CD14-positive monocyte (primary cell): Measurements from ENCODE around the gene SERTAD2. TPM values are rescaled to one million over a fixed set of nuclear protein-coding genes. Genes with fewer than 3 reads are reported as not detected.

Experiments
- DNase-seq, 3 donors: peaks; one replicate each; pipeline ENCODE4 v3.0.0-alpha.2; 2011 to 2022
- H2AFZ ChIP-seq: 2 replicates; pipeline ENCODE4 v1.6.0; 2012; ENCODE audit warnings: mild to moderate bottlenecking, low read depth, low read length, inconsistent platforms; ENCODE audit not compliant: insufficient read depth, poor library complexity, severe bottlenecking
- H3K27ac ChIP-seq, 2 donors: 1 replicate in 1 of 2; 2 replicates in 1 of 2; pipeline ENCODE4 v1.5.1; 2012 to 2013; ENCODE audit warnings: low read length in 2 of 2, control low read depth in 1 of 2, inconsistent platforms in 1 of 2, low read depth in 1 of 2, mild to moderate bottlenecking in 1 of 2
- H3K27me3 ChIP-seq, 2 donors: one replicate each; pipeline versions ENCODE4 v1.6.0 to v1.6.1; 2011 to 2013; ENCODE audit warnings: low read length in 2 of 2; ENCODE audit not compliant: control insufficient read depth in 2 of 2, insufficient read depth in 2 of 2
- H3K36me3 ChIP-seq, 2 donors: replicated peaks in 1 of 2; 1 replicate in 1 of 2; 2 replicates in 1 of 2; pipeline versions ENCODE4 v1.5.1 to v1.6.1; 2012 to 2013; ENCODE audit warnings: low read length in 2 of 2, control low read depth in 1 of 2, inconsistent platforms in 1 of 2, mild to moderate bottlenecking in 1 of 2; ENCODE audit not compliant: insufficient read depth in 2 of 2, control insufficient read depth in 1 of 2
- H3K4me1 ChIP-seq, 2 donors: 1 replicate in 1 of 2; 2 replicates in 1 of 2; pipeline versions ENCODE4 v1.5.1 to v1.6.1; 2012 to 2013; ENCODE audit warnings: low read length in 2 of 2, control low read depth in 1 of 2, inconsistent platforms in 1 of 2, mild to moderate bottlenecking in 1 of 2, moderate library complexity in 1 of 2; ENCODE audit not compliant: insufficient read depth in 2 of 2, control insufficient read depth in 1 of 2
- H3K4me2 ChIP-seq: replicated peaks from 2 replicates; pipeline ENCODE3; 2012; ENCODE audit warnings: low read length, moderate library complexity, mild to moderate bottlenecking; ENCODE audit not compliant: poor library complexity, severe bottlenecking; ENCODE audit errors: extremely low read depth
- H3K4me3 ChIP-seq, 3 experiments: fragments of 200-600 bp in 1 of 3; sonication (generic) in 1 of 3; replicated peaks in 1 of 3; 1 replicate in 2 of 3; 2 replicates in 1 of 3; pipeline ENCODE4 v1.5.1; 2011 to 2013; ENCODE audit warnings: low read length in 3 of 3, mild to moderate bottlenecking in 3 of 3, control low read depth in 2 of 3, low read depth in 2 of 3, inconsistent platforms in 1 of 3, moderate library complexity in 1 of 3
- H3K79me2 ChIP-seq: 2 replicates; pipeline ENCODE4 v1.6.0; 2012; ENCODE audit warnings: mild to moderate bottlenecking, control low read depth, inconsistent platforms, low read length, moderate library complexity; ENCODE audit not compliant: insufficient read depth
- H3K9ac ChIP-seq: 2 replicates; pipeline ENCODE4 v1.6.0; 2017; ENCODE audit warnings: low read length, mild to moderate bottlenecking; ENCODE audit not compliant: insufficient read depth, poor library complexity, severe bottlenecking
- H3K9me3 ChIP-seq, 2 donors: replicated peaks in 1 of 2; 1 replicate in 1 of 2; 2 replicates in 1 of 2; pipeline versions ENCODE4 v1.5.1 to v1.6.1; 2012 to 2013; ENCODE audit warnings: low read length in 2 of 2, control low read depth in 1 of 2; ENCODE audit not compliant: control insufficient read depth in 1 of 2, insufficient read depth in 1 of 2
- H4K20me1 ChIP-seq: 2 replicates; pipeline ENCODE4 v1.6.0; 2012; ENCODE audit warnings: mild to moderate bottlenecking, low read length, control low read depth, moderate library complexity; ENCODE audit not compliant: insufficient read depth
- H3K27ac Mint-ChIP-seq, 7 donors: one replicate each; pipeline ENCODE4 v1.8.0; 2020; ENCODE audit warnings: mild to moderate bottlenecking in 7 of 7, mixed read lengths in 7 of 7, moderate library complexity in 6 of 7, inconsistent platforms in 2 of 7
- H3K27me3 Mint-ChIP-seq, 3 donors: one replicate each; pipeline ENCODE4 v1.8.0; 2021 to 2022; ENCODE audit warnings: low read depth in 3 of 3, mild to moderate bottlenecking in 3 of 3, mixed read lengths in 3 of 3, moderate library complexity in 3 of 3, inconsistent platforms in 1 of 3
- H3K36me3 Mint-ChIP-seq, 2 donors: one replicate each; pipeline ENCODE4 v1.8.0; 2020; ENCODE audit warnings: mixed read lengths in 2 of 2, inconsistent platforms in 1 of 2, mild to moderate bottlenecking in 1 of 2
- H3K4me1 Mint-ChIP-seq: one replicate; pipeline ENCODE4 v1.8.0; 2020; ENCODE audit warnings: mild to moderate bottlenecking, mixed read lengths
- H3K4me3 Mint-ChIP-seq, 2 donors: one replicate each; pipeline ENCODE4 v1.8.0; 2020; ENCODE audit warnings: mild to moderate bottlenecking in 2 of 2, mixed read lengths in 2 of 2, moderate library complexity in 1 of 2
- H3K9me3 Mint-ChIP-seq, 7 donors: one replicate each; pipeline ENCODE4 v1.8.0; 2020 to 2022; ENCODE audit warnings: mixed read lengths in 7 of 7, mild to moderate bottlenecking in 6 of 7, moderate library complexity in 6 of 7, inconsistent platforms in 2 of 7
- WGBS: methylation state at CpG from one replicate; pipeline ENCODE4 v1.1.5; 2013; ENCODE audit warnings: missing lambda C conversion rate; ENCODE audit not compliant: insufficient coverage; 5-methylcytosine and 5-hydroxymethylcytosine counted together
- intact Hi-C, 2 donors: fragments of 100-400 bp; cut with micrococcal nuclease; formaldehyde crosslinking; loops; one replicate each; pipeline versions ENCODE4 v1.15.0 to v1.15.1; 2023
- polyA plus RNA-seq, 3 donors: library from polyadenylated mRNA; depleted of rRNA in 1 of 3; unstranded in 2 of 3; stranded (reverse) in 1 of 3; fragments of 300-500 nt in 2 of 3; fragments of >200 nt in 1 of 3; fragmentation: Illumina TruSeq in 2 of 3; gene quantifications; 1 replicate in 2 of 3; 2 replicates in 1 of 3; pipeline ENCODE4 v1.2.3, GENCODE V29; 2012 to 2021
- TF ChIP-seq, protein P1 (sequence below): fragments of 200-600 bp; IDR thresholded peaks from one replicate; pipeline ENCODE4 v1.8.0; 2022; ENCODE audit warnings: antibody characterized with exemption, mild to moderate bottlenecking

The SERTAD2 gene
- polyA plus RNA-seq, 3 donors: 8.5 to 68.7 (median 8.8) TPM

DNA sequence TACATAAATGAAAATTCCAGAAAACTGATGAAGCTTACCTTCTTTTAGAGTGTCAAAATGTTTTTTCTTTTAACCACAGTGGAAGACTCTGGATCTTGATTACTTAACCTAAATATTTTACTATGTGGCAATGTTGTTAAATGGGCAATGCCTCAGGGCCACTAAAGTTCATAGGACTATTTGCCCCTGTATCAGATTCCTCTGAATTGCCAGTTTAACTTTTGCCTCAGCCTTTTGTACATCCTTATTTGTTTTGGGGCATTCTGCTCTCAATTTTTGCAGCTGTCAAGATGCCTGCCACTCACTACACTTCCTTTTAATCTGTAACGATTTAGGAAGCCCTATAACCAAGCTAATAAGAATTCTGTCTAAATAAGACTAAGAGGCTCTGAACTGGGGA, 31.7 kb upstream of the SERTAD2 start:
- no peak overlapping the region for H3K4me3 ChIP-seq
- DNase-seq: peak in 2 of 3 donors; percentile 16 to 39
- no peaks in the 10 kb centered on the region for H3K9me3 ChIP-seq
- Mint-ChIP-seq H3K27ac (peak overlapping the region in 1 of 7 donors; percentile 7), H3K36me3 (peaks cover 0 to 2% of the 10 kb centered on the region in 2 donors), H3K4me1 (peaks cover 47% of the 10 kb centered on the region), H3K27me3 (peaks cover 0 to 3% (median 2%) of the 10 kb centered on the region in 3 donors), H3K9me3 (no peaks in the 10 kb centered on the region), H3K4me3 (no peak overlapping the region)
- no peak overlapping the region for H2AFZ ChIP-seq
- TF ChIP-seq, protein P1, sequence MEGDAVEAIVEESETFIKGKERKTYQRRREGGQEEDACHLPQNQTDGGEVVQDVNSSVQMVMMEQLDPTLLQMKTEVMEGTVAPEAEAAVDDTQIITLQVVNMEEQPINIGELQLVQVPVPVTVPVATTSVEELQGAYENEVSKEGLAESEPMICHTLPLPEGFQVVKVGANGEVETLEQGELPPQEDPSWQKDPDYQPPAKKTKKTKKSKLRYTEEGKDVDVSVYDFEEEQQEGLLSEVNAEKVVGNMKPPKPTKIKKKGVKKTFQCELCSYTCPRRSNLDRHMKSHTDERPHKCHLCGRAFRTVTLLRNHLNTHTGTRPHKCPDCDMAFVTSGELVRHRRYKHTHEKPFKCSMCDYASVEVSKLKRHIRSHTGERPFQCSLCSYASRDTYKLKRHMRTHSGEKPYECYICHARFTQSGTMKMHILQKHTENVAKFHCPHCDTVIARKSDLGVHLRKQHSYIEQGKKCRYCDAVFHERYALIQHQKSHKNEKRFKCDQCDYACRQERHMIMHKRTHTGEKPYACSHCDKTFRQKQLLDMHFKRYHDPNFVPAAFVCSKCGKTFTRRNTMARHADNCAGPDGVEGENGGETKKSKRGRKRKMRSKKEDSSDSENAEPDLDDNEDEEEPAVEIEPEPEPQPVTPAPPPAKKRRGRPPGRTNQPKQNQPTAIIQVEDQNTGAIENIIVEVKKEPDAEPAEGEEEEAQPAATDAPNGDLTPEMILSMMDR: no peak
- H4K20me1 ChIP-seq: no peaks in the 10 kb centered on the region
- peaks cover 31 to 32% of the 10 kb centered on the region in 2 donors for H3K4me1 ChIP-seq
- intact Hi-C loops: no loop called here
- H3K27me3 ChIP-seq: no peaks in the 10 kb centered on the region
- H3K79me2 ChIP-seq: peaks cover 9% of the 10 kb centered on the region
- no peak overlapping the region for H3K9ac ChIP-seq
- no peaks in the 10 kb centered on the region for H3K36me3 ChIP-seq
- WGBS: no CpG with 5 or more reads among the region's 1 CpG
- peak overlapping the region in 1 of 2 donors; percentile 8 for H3K27ac ChIP-seq
- no peak overlapping the region for H3K4me2 ChIP-seq

DNA sequence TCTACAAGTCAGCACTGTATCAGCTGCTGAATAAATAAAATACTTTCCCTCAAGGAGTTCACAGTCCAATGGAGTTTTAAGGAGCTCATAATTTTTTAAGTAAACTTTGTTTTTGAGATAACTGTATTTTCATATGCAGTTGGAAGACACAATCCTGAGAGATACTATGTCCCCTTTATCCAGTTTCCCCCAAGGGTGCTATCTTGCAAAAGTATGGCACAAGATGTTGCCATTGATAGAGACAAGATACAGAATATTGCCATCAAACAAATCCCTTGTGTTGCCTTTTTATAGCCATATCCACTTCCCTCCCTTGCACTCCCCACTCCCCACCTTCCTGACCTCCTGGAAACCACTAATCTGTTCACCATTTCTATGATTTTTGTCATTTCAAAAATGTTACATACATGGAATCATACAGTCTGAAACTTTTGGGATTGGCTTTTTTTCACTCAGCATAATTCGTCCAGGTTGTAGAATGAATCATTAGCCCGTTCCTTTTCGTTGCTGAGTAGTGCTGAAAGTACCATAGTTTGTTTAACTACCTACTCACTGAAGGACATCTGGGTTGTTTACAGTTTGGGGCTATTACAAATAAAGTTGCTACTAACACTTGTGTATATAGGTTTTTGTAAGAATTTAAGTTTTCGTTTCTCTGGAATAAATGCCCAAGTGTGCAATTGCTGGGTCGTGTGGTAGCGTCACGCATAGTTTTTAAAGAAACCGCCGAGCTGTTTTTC, 30.2 kb upstream of the SERTAD2 start:
- H3K4me3 Mint-ChIP-seq: no peak overlapping the region
- Histone ChIP-seq H3K4me3 (no peak overlapping the region), H3K27ac (no peak overlapping the region), H3K9me3 (no peaks in the 10 kb centered on the region), H3K27me3 (no peaks in the 10 kb centered on the region), H3K36me3 (no peaks in the 10 kb centered on the region), H3K9ac (no peak overlapping the region), H3K79me2 (peaks cover 9% of the 10 kb centered on the region), H4K20me1 (no peaks in the 10 kb centered on the region), H3K4me2 (no peak overlapping the region), H2AFZ (no peak overlapping the region), H3K4me1 (peaks cover 40% of the 10 kb centered on the region in 2 donors)
- no peaks in the 10 kb centered on the region for H3K9me3 Mint-ChIP-seq
- intact Hi-C loops: no loop called here
- H3K27ac Mint-ChIP-seq: no peak overlapping the region
- TF ChIP-seq, protein P1: no peak
- H3K36me3 Mint-ChIP-seq: peaks cover 0 to 2% of the 10 kb centered on the region in 2 donors
- peaks cover 54% of the 10 kb centered on the region for H3K4me1 Mint-ChIP-seq
- no CpG with 5 or more reads among the region's 9 CpGs for WGBS
- no peak for DNase-seq
- peaks cover 0 to 3% (median 0%) of the 10 kb centered on the region in 3 donors for H3K27me3 Mint-ChIP-seq
